ENCODE measurements around the gene ZNF277.

Gene ZNF277

GRCh38 chr7:112356596-112356995 is 150.1 kb downstream of the ZNF277 start:
- DNase-seq (ENCODE audit: low read depth in 2 of 2), result no peak

- DNase-seq (ENCODE audit: low read depth in 2 of 2), result no peak
Measured at GRCh38 chr7:112357136-112357535, 150.6 kb downstream of the ZNF277 start.

- DNase-seq (ENCODE audit: low read depth in 2 of 2), result no peak
Measured at GRCh38 chr7:112358513-112358912, 152.0 kb downstream of the ZNF277 start.

GRCh38 chr7:112359086-112359485 is 152.6 kb downstream of the ZNF277 start:
- no peak for DNase-seq (ENCODE audit: low read depth in 2 of 2)

GRCh38 chr7:112360681-112361080 is 154.2 kb downstream of the ZNF277 start:
- DNase-seq (ENCODE audit: low read depth in 2 of 2), result no peak

- no peak for DNase-seq (ENCODE audit: low read depth in 2 of 2)
Measured at GRCh38 chr7:112361154-112361553, 154.7 kb downstream of the ZNF277 start.

GRCh38 chr7:112362053-112362650 is 155.7 kb downstream of the ZNF277 start:
- no peak for DNase-seq (ENCODE audit: low read depth in 2 of 2)

- no peak for DNase-seq (ENCODE audit: low read depth in 2 of 2)
Measured at GRCh38 chr7:112362731-112363131, 156.2 kb downstream of the ZNF277 start.

- DNase-seq (ENCODE audit: low read depth in 2 of 2), result no peak
Measured at GRCh38 chr7:112364388-112364787, 157.9 kb downstream of the ZNF277 start.

- no peak for DNase-seq (ENCODE audit: low read depth in 2 of 2)
Measured at GRCh38 chr7:112365551-112365950, 159.1 kb downstream of the ZNF277 start.

GRCh38 chr7:112366886-112367285 is 160.4 kb downstream of the ZNF277 start:
- no peak for DNase-seq (ENCODE audit: low read depth in 2 of 2)

- DNase-seq (ENCODE audit: low read depth in 2 of 2), result no peak
Measured at GRCh38 chr7:112370436-112370835, 163.9 kb downstream of the ZNF277 start.

GRCh38 chr7:112371701-112372100 is 165.2 kb downstream of the ZNF277 start:
- DNase-seq (ENCODE audit: low read depth in 2 of 2), result no peak

GRCh38 chr7:112372101-112372500 is 165.6 kb downstream of the ZNF277 start:
- DNase-seq (ENCODE audit: low read depth in 2 of 2), result no peak

GRCh38 chr7:112377593-112377992 is 171.1 kb downstream of the ZNF277 start:
- DNase-seq (ENCODE audit: low read depth in 2 of 2), result no peak

GRCh38 chr7:112381311-112382091 is 175.0 kb downstream of the ZNF277 start:
- DNase-seq (ENCODE audit: low read depth in 2 of 2), result no peak

- DNase-seq (ENCODE audit: low read depth in 2 of 2), result no peak
Measured at GRCh38 chr7:112383671-112384417, 177.3 kb downstream of the ZNF277 start.

- no peak for DNase-seq (ENCODE audit: low read depth in 2 of 2)
Measured at GRCh38 chr7:112385516-112385915, 179.0 kb downstream of the ZNF277 start.

GRCh38 chr7:112386619-112387018 is 180.1 kb downstream of the ZNF277 start:
- DNase-seq (ENCODE audit: low read depth in 2 of 2), result no peak

- no peak for DNase-seq (ENCODE audit: low read depth in 2 of 2)
Measured at GRCh38 chr7:112390167-112390566, 183.7 kb downstream of the ZNF277 start.

GRCh38 chr7:112391079-112391821 is 184.8 kb downstream of the ZNF277 start:
- peak; percentile 27 to 44 for DNase-seq (ENCODE audit: low read depth in 2 of 2)

GRCh38 chr7:112391841-112392286 is 185.4 kb downstream of the ZNF277 start:
- peak; percentile 47 to 50 for DNase-seq (ENCODE audit: low read depth in 2 of 2)

Measured in activated CD8-positive, alpha-beta memory T cell treated with anti-CD3 and anti-CD28 coated beads for 4 hours (primary cell).